Vagina (tissue), 2 donors: ENCODE results near the gene FMNL2. TPM values are rescaled to one million over a fixed set of nuclear protein-coding genes. Genes with fewer than 3 reads are reported as not detected.

Experiments
- DNase-seq, 2 donors: peaks; one replicate each; pipeline ENCODE4 v3.0.0-alpha.2; 2017; ENCODE audit errors: extremely low spot score in 2 of 2
- H3K27ac ChIP-seq: fragments of 200-600 bp; sonication (generic); one replicate; pipeline ENCODE4 v1.5.1; 2019
- H3K27me3 ChIP-seq: fragments of 200-600 bp; sonication (generic); one replicate; pipeline ENCODE4 v1.5.1; 2019
- H3K36me3 ChIP-seq, 2 donors: fragments of 200-600 bp; sonication (generic); one replicate each; pipeline ENCODE4 v1.5.1; 2017 to 2019
- H3K4me1 ChIP-seq: fragments of 200-600 bp; sonication (generic); one replicate; pipeline ENCODE4 v1.5.1; 2019
- H3K4me3 ChIP-seq, 2 donors: fragments of 200-600 bp; sonication (generic); 1 replicate in 1 of 2; 2 replicates in 1 of 2; pipeline ENCODE4 v1.5.1; 2016 to 2019
- H3K9me3 ChIP-seq: fragments of 200-600 bp; sonication (generic); one replicate; pipeline ENCODE4 v1.5.1; 2019
- CTCF ChIP-seq, 3 experiments: fragments of 450-650 bp in 2 of 3; fragments of 200-600 bp in 1 of 3; sonication (generic) in 1 of 3; IDR thresholded peaks; one replicate each; pipeline ENCODE4 v1.5.1; 2017 to 2019; ENCODE audit warnings: antibody characterized with exemption in 3 of 3, mild to moderate bottlenecking in 2 of 3, moderate library complexity in 2 of 3
- POLR2A ChIP-seq, 2 donors: fragments of 450-650 bp; IDR thresholded peaks; one replicate each; pipeline ENCODE4 v1.6.1; 2017; ENCODE audit warnings: antibody characterized with exemption in 2 of 2, mild to moderate bottlenecking in 2 of 2, moderate library complexity in 2 of 2
- POLR2AphosphoS5 ChIP-seq, 2 donors: sonication (generic); formaldehyde crosslinking; IDR thresholded peaks; one replicate each; pipeline ENCODE4 v1.9.0; 2017; ENCODE audit warnings: antibody characterized with exemption in 2 of 2, mild to moderate bottlenecking in 2 of 2, low read depth in 1 of 2; ENCODE audit not compliant: insufficient read depth in 1 of 2
- intact Hi-C: fragments of 100-400 bp; cut with DNase I; formaldehyde crosslinking; loops from one replicate; pipeline ENCODE4 v1.15.1; 2023
- total RNA-seq: library from RNA; depleted of rRNA; stranded (reverse); fragments of >200 nt; gene quantifications from one replicate; pipeline ENCODE4 v1.2.3, GENCODE V29; 2016

Gene FMNL2
- total RNA-seq, 1 donor from 2014 or later = 35.4 TPM

DNA sequence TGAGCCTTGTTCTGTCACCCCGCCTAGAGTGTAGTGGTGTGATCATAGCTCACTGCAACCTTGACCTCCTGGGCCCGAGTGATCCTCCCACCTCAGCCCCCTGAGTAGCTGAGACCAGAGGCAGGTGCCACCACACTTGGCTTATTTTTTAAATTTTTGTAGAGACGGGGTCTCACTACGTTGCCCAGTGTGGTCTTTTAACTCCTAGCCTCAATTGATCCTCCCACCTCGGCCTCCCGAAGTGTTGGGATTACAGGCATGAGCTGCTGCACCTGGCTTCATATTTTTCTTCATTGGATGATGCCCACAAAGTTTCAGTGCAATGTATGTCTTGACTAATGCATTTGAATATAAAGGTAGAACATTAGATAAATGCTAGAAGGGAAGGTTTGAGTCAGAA, 120.8 kb downstream of the FMNL2 start:
- no peak for DNase-seq
- H3K4me1 ChIP-seq = no peaks in the 10 kb centered on the region
- H3K27ac ChIP-seq = no peak overlapping the region
- intact Hi-C loops = no loop called here
- TF ChIP-seq CTCF (IDR thresholded peaks at IDR 0.05) (no peak), POLR2AphosphoS5 (IDR thresholded peaks at IDR 0.05; ENCODE audit: insufficient read depth in 1 of 2, low read depth in 1 of 2) (no peak), POLR2A (IDR thresholded peaks at IDR 0.05) (no peak)
- H3K4me3 ChIP-seq = no peak overlapping the region
- H3K9me3 ChIP-seq = no peaks in the 10 kb centered on the region
- no peaks in the 10 kb centered on the region for H3K27me3 ChIP-seq
- H3K36me3 ChIP-seq = no peaks in the 10 kb centered on the region

GRCh38 chr2:152456262-152456661, 121.3 kb downstream of the FMNL2 start:
- Histone ChIP-seq H3K27ac (no peak overlapping the region), H3K4me3 (no peak overlapping the region), H3K4me1 (no peaks in the 10 kb centered on the region), H3K9me3 (no peaks in the 10 kb centered on the region), H3K27me3 (no peaks in the 10 kb centered on the region), H3K36me3 (no peaks in the 10 kb centered on the region)
- intact Hi-C loops = no loop called here
- TF ChIP-seq POLR2AphosphoS5 (IDR thresholded peaks at IDR 0.05; ENCODE audit: insufficient read depth in 1 of 2, low read depth in 1 of 2) = no peak
- no peak for TF ChIP-seq CTCF (IDR thresholded peaks at IDR 0.05)
- TF ChIP-seq POLR2A (IDR thresholded peaks at IDR 0.05) = no peak
- DNase-seq = no peak

- intact Hi-C loops = no loop called here
- TF ChIP-seq CTCF (IDR thresholded peaks at IDR 0.05) = no peak
- TF ChIP-seq POLR2AphosphoS5 (IDR thresholded peaks at IDR 0.05; ENCODE audit: insufficient read depth in 1 of 2, low read depth in 1 of 2) = no peak
- TF ChIP-seq POLR2A (IDR thresholded peaks at IDR 0.05) = no peak
- no peaks in the 10 kb centered on the region for H3K4me1 ChIP-seq
- no peaks in the 10 kb centered on the region for H3K9me3 ChIP-seq
- H3K27ac ChIP-seq = no peak overlapping the region
- no peaks in the 10 kb centered on the region for H3K27me3 ChIP-seq
- DNase-seq = no peak
- H3K4me3 ChIP-seq = no peak overlapping the region
- H3K36me3 ChIP-seq = no peaks in the 10 kb centered on the region
Measured at GRCh38 chr2:152458441-152458940, 123.5 kb downstream of the FMNL2 start.

GRCh38 chr2:152459091-152459490, 124.1 kb downstream of the FMNL2 start:
- Histone ChIP-seq H3K27me3 (no peaks in the 10 kb centered on the region), H3K27ac (no peak overlapping the region), H3K4me3 (no peak overlapping the region), H3K4me1 (no peaks in the 10 kb centered on the region), H3K9me3 (no peaks in the 10 kb centered on the region), H3K36me3 (no peaks in the 10 kb centered on the region)
- no peak for DNase-seq
- intact Hi-C loops = no loop called here
- TF ChIP-seq CTCF (IDR thresholded peaks at IDR 0.05) = no peak
- TF ChIP-seq POLR2AphosphoS5 (IDR thresholded peaks at IDR 0.05; ENCODE audit: insufficient read depth in 1 of 2, low read depth in 1 of 2) = no peak
- TF ChIP-seq POLR2A (IDR thresholded peaks at IDR 0.05) = no peak

- TF ChIP-seq CTCF (IDR thresholded peaks at IDR 0.05) (no peak), POLR2AphosphoS5 (IDR thresholded peaks at IDR 0.05; ENCODE audit: insufficient read depth in 1 of 2, low read depth in 1 of 2) (no peak), POLR2A (IDR thresholded peaks at IDR 0.05) (no peak)
- no peak overlapping the region for H3K27ac ChIP-seq
- H3K36me3 ChIP-seq = no peaks in the 10 kb centered on the region
- intact Hi-C loops = no loop called here
- H3K4me1 ChIP-seq = peaks cover 9% of the 10 kb centered on the region
- no peak for DNase-seq
- H3K9me3 ChIP-seq = no peaks in the 10 kb centered on the region
- H3K4me3 ChIP-seq = no peak overlapping the region
- H3K27me3 ChIP-seq = no peaks in the 10 kb centered on the region
Measured at GRCh38 chr2:152460567-152460966, 125.6 kb downstream of the FMNL2 start.
